Pancreas (tissue), 10 donors: ENCODE results near the gene BIN2. TPM values are rescaled to one million over a fixed set of nuclear protein-coding genes. Genes with fewer than 3 reads are reported as not detected.

ENCODE experiments used
- ATAC-seq, 4 donors: fragments of 200-7000 bp; cut with Tn5 transposase; one replicate each; pipeline versions ENCODE4 v1.8.0 to v1.9.1; 2020; ENCODE audit warnings: mild to moderate bottlenecking in 4 of 4, moderate library complexity in 4 of 4
- DNase-seq, 6 donors: peaks; one replicate each; pipeline ENCODE4 v3.0.0-alpha.2; 2020
- FAIRE-seq: peaks from 2 replicates; lab custom pipeline; 2012; peaks lifted over from hg19 to GRCh38; lab: Jason Lieb, UNC
- H3K27ac ChIP-seq, 4 donors: fragments of 200-600 bp; sonication (generic); 1 replicate in 3 of 4; 2 replicates in 1 of 4; pipeline versions ENCODE4 v1.5.0 to v1.8.0; 2020
- H3K27me3 ChIP-seq, 4 donors: fragments of 200-600 bp; one replicate each; pipeline ENCODE4 v1.8.0; 2021
- H3K36me3 ChIP-seq, 3 donors: fragments of 200-600 bp; sonication (generic) in 1 of 3; one replicate each; pipeline versions ENCODE4 v1.5.0 to v1.8.0; 2020 to 2021
- H3K4me1 ChIP-seq, 3 donors: fragments of 200-600 bp; one replicate each; pipeline ENCODE4 v1.8.0; 2021
- H3K4me3 ChIP-seq, 4 donors: fragments of 200-600 bp; sonication (generic) in 2 of 4; one replicate each; pipeline versions ENCODE4 v1.5.0 to v1.8.0; 2020 to 2021
- H3K9me3 ChIP-seq, 4 donors: fragments of 200-600 bp; one replicate each; pipeline ENCODE4 v1.8.0; 2021
- CTCF ChIP-seq, 4 donors: fragments of 200-600 bp; sonication (generic) in 3 of 4; IDR thresholded peaks; one replicate each; pipeline versions ENCODE4 v1.5.0 to v1.8.0; 2021; ENCODE audit warnings: antibody characterized with exemption in 4 of 4
- WGBS, 2 donors: extraction: QIAGEN DNeasy Blood & Tissue Kit; methylation state at CpG; one replicate each; pipeline ENCODE4 v1.1.7; 2013; 5-methylcytosine and 5-hydroxymethylcytosine counted together
- intact Hi-C, 3 donors: fragments of 100-400 bp; cut with DNase I; formaldehyde crosslinking; loops; one replicate each; pipeline versions ENCODE4 v1.11.1 to v1.14.2; 2022
- polyA plus RNA-seq, 2 donors: library from polyadenylated mRNA; stranded (reverse); fragments of 200-250 nt; gene quantifications; one replicate each; pipeline ENCODE4 v1.2.3, GENCODE V29; 2013
- total RNA-seq, 6 donors: library from RNA; stranded (reverse); fragmentation: NEBNext Ultra II Directional in 4 of 6; extraction: Animal tissue kit (Norgen Biotek cat#: 25700) in 4 of 6; gene quantifications; one replicate each; pipeline versions ENCODE4 v1.2.1 to v1.2.4, GENCODE V29; 2021 to 2023
- donor health status: healthy with polysubstance abuse.
- donor health status: DM: no; HTN: no; CAD: no; lungs with moderate emphysema.
- donor health status: DM: no; HTN: no; CAD: no.
- donor health status: control.
- donor health status: control.
- donor health status: Bipolar disorder and iron deficiency.
- donor health status: DM: yes; HTN: yes; CAD: no.
- donor health status: DM: no; HTN: no; CAD: no.
- donor health status: DM: no; HTN: no; CAD: no.
- donor health status: DM: yes; HTN: yes; CAD: no.

BIN2 gene
- total and polyA plus RNA-seq, 8 donors, result 0.56 to 6.0 (median 0.97) TPM

- Histone ChIP-seq H3K9me3 (no peaks in the 10 kb centered on the region), H3K4me1 (peaks cover 6 to 14% (median 9%) of the 10 kb centered on the region in 3 donors), H3K4me3 (no peak overlapping the region), H3K27me3 (no peaks in the 10 kb centered on the region), H3K27ac (no peak overlapping the region), H3K36me3 (peaks cover 0 to 27% (median 8%) of the 10 kb centered on the region in 3 donors)
- no peak for DNase-seq
- intact Hi-C loops, result no loop called here
- no peak for ATAC-seq
- FAIRE-seq, result no peak
- no peak for TF ChIP-seq CTCF (IDR thresholded peaks at IDR 0.05)
- 67 to 68% methylated on average over 7 of the region's 7 CpGs for WGBS, 2 donors
These were observed 81.1 kb downstream of the BIN2 start for GRCh38 chr12:51242876-51243275.

GRCh38 chr12:51242120-51242519 is 81.9 kb downstream of the BIN2 start:
- DNase-seq (no peak), FAIRE-seq (no peak), ATAC-seq (no peak)
- Histone ChIP-seq H3K27ac (no peak overlapping the region), H3K27me3 (no peaks in the 10 kb centered on the region), H3K4me3 (no peak overlapping the region), H3K4me1 (peaks cover 5 to 16% (median 9%) of the 10 kb centered on the region in 3 donors), H3K9me3 (no peaks in the 10 kb centered on the region), H3K36me3 (peaks cover 0 to 27% (median 8%) of the 10 kb centered on the region in 3 donors)
- intact Hi-C loops, result no loop called here
- TF ChIP-seq CTCF (IDR thresholded peaks at IDR 0.05), result no peak
- WGBS, 2 donors, result 69 to 82% methylated on average over 7 of the region's 7 CpGs

- Histone ChIP-seq H3K9me3 (no peaks in the 10 kb centered on the region), H3K27me3 (no peaks in the 10 kb centered on the region), H3K4me1 (peaks cover 0 to 16% (median 9%) of the 10 kb centered on the region in 3 donors), H3K36me3 (peaks cover 0 to 27% (median 8%) of the 10 kb centered on the region in 3 donors), H3K4me3 (no peak overlapping the region), H3K27ac (no peak overlapping the region)
- intact Hi-C loops, result no loop called here
- FAIRE-seq (no peak), DNase-seq (no peak), ATAC-seq (no peak)
- no peak for TF ChIP-seq CTCF (IDR thresholded peaks at IDR 0.05)
- WGBS, 2 donors, result 57 to 66% methylated on average over 2 of the region's 2 CpGs
These were observed 83.0 kb downstream of the BIN2 start for GRCh38 chr12:51240971-51241370.

GRCh38 chr12:51238510-51239334 is 85.3 kb downstream of the BIN2 start, which contains the start of gene DAZAP2:
DAZAP2 (plus strand) TSS chr12:51238826; CDS start chr12:51238908, 82 bp downstream.
- no peaks in the 10 kb centered on the region for H3K27me3 ChIP-seq
- TF ChIP-seq CTCF (IDR thresholded peaks at IDR 0.05), result peak in 1 of 4 donors; percentile 16
- H3K4me1 ChIP-seq, result peaks cover 0 to 16% (median 9%) of the 10 kb centered on the region in 3 donors
- peaks cover 0 to 27% (median 8%) of the 10 kb centered on the region in 3 donors for H3K36me3 ChIP-seq
- peak within 1 kb of the TSS; percentile 100 for H3K27ac ChIP-seq
- DNase-seq, result peak; percentile 96 to 98 (median 98)
- H3K9me3 ChIP-seq, result no peaks in the 10 kb centered on the region
- H3K4me3 ChIP-seq, result peak within 1 kb of the TSS; percentile 79 to 100 (median 98)
- FAIRE-seq, result no peak
- WGBS, 2 donors, result 0 to 1% methylated on average over 67 to 70 of the region's 70 CpGs
- ATAC-seq, result peak; percentile 96 to 99 (median 96)
- intact Hi-C loops, result no loop called here
